ACC112 (cell line): ENCODE data around the gene KCTD20.
"Not testable (repeated sequence)": the region's sequence is repeated elsewhere in the genome, so short reads cannot be mapped to it uniquely, and the experiment has no call there.

ENCODE experiments used
- H2AFZ ChIP-seq: fragments of 200-600 bp; sonication (generic); one replicate; pipeline ENCODE4 v1.6.0; 2017; ENCODE audit warnings: antibody characterized with exemption, low read length; ENCODE audit not compliant: unreplicated experiment
- H3K27ac ChIP-seq: fragments of 200-600 bp; sonication (generic); 2 replicates; pipeline ENCODE4 v1.5.1; 2014; ENCODE audit warnings: low read depth, mild to moderate bottlenecking, antibody characterized with exemption, low read length, moderate library complexity
- H3K27me3 ChIP-seq: fragments of 200-600 bp; sonication (generic); 2 replicates; pipeline ENCODE4 v1.6.1; 2014; ENCODE audit warnings: mild to moderate bottlenecking, antibody characterized with exemption, low read length, moderate library complexity, mixed read lengths; ENCODE audit not compliant: insufficient read depth
- H3K36me3 ChIP-seq: fragments of 200-600 bp; sonication (generic); 2 replicates; pipeline ENCODE4 v1.6.1; 2016; ENCODE audit warnings: mild to moderate bottlenecking, antibody characterized with exemption, low read length, moderate library complexity, mixed read lengths; ENCODE audit not compliant: insufficient read depth
- H3K4me1 ChIP-seq: fragments of 200-600 bp; sonication (generic); one replicate; pipeline ENCODE4 v1.6.1; 2016; ENCODE audit warnings: low read length, mixed read lengths; ENCODE audit not compliant: insufficient read depth, unreplicated experiment, control insufficient read depth
- H3K4me3 ChIP-seq: fragments of 200-600 bp; sonication (generic); 2 replicates; pipeline ENCODE4 v1.5.1; 2014; ENCODE audit warnings: mild to moderate bottlenecking, low read depth, low read length
- H3K79me2 ChIP-seq: fragments of 200-600 bp; sonication (generic); one replicate; pipeline ENCODE4 v1.6.0; 2016; ENCODE audit warnings: low read length; ENCODE audit not compliant: control insufficient read depth, unreplicated experiment, insufficient read depth

Gene KCTD20

GRCh38 chr6:36469148-36469661 is 26.4 kb downstream of the KCTD20 start:
- Histone ChIP-seq H3K27ac (no peak overlapping the region), H2AFZ (no peak overlapping the region), H3K4me3 (no peak overlapping the region), H3K79me2 (peaks cover 38% of the 10 kb centered on the region), H3K4me1 (peaks cover under 1% of the 10 kb centered on the region), H3K36me3 (no peaks in the 10 kb centered on the region; the same call in 1 of the 2 replicates), H3K27me3 (no peaks in the 10 kb centered on the region)

DNA sequence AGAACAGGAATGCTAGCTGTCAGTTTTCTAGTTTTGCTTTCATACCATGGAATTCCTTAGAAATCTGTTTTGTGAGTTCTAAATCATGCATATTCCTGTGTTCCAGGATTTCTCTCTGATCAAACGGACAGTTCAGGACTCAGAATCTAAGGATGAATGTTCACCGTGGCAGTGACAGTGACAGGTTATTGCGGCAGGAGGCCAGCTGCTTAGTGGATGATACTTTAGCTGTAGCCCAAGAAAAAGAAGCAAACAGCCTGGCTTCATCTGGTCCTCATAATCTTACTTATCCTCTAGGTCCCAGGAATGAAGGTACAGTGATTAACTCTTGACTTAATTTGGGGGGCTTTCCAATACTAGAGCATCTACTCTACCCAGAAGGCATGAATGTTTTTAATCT is 27.1 kb downstream of the KCTD20 start:
- Histone ChIP-seq H2AFZ (no peak overlapping the region), H3K27ac (no peak overlapping the region), H3K79me2 (peaks cover 30% of the 10 kb centered on the region), H3K27me3 (no peaks in the 10 kb centered on the region), H3K4me1 (no peaks in the 10 kb centered on the region), H3K4me3 (no peak overlapping the region), H3K36me3 (no peaks in the 10 kb centered on the region; the same call in 1 of the 2 replicates)

DNA sequence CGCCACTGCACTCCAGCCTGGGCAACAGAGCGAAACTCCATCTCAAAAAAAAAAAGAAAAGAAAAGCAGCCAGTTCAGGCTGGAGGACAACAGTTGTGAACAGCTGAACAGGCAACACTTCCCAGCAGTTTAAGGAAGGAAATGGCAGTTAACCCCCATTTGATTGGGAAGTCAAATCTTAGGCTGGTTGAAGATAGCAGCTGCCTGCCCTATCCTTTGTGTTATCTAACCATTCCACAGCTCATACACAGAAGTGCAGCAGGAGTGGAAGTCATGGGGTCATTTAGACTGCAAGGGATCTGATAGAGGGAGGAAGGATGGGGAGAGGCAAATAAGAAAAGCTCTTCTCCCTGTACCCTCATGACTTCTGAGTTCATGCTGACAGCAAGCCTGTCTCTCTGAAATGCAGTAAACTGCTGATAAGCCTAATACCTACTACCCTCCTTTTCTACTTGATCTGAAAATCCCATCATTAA is 35.3 kb downstream of the KCTD20 start:
- Histone ChIP-seq H3K79me2 (no peaks in the 10 kb centered on the region), H3K27ac (no peak overlapping the region), H2AFZ (no peak overlapping the region), H3K36me3 (peaks cover 27% of the 10 kb centered on the region), H3K27me3 (no peaks in the 10 kb centered on the region), H3K4me1 (no peaks in the 10 kb centered on the region), H3K4me3 (no peak overlapping the region)

DNA sequence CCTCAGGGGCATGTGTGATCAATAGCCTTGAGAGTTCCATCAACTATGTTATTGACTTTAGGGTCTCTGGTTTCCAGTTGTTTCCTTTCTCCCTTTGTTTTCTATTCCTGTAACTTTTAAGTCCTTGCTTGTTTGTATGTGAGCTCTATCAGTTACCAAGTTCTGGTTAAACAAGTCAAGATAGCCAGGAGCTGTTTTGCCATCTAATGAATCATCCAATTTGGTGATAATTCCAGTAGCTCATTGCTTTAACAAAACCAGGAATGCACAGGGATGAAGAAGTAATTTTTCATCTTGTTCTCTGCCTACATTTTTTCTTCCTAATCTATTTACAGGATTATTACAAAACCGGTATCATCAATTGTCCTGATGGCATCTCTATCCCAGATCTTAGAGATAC is 36.5 kb downstream of the KCTD20 start:
- Histone ChIP-seq H3K4me1 (no peaks in the 10 kb centered on the region), H3K36me3 (peaks cover 27% of the 10 kb centered on the region), H3K27ac (no peak overlapping the region), H3K27me3 (no peaks in the 10 kb centered on the region), H3K79me2 (no peaks in the 10 kb centered on the region), H2AFZ (no peak overlapping the region), H3K4me3 (no peak overlapping the region)

GRCh38 chr6:36483326-36483725 is 40.5 kb downstream of the KCTD20 start:
- H3K27me3 ChIP-seq, H3K4me3 ChIP-seq, H3K79me2 ChIP-seq, H3K4me1 ChIP-seq, H3K27ac ChIP-seq, H2AFZ ChIP-seq: not testable (repeated sequence)
- H3K36me3 ChIP-seq: peaks cover 29% of the 10 kb centered on the region

GRCh38 chr6:36484736-36485135 is 41.9 kb downstream of the KCTD20 start:
- no peaks in the 10 kb centered on the region for H3K27me3 ChIP-seq
- H3K27ac ChIP-seq: no peak overlapping the region
- H3K4me1 ChIP-seq: no peaks in the 10 kb centered on the region
- H3K36me3 ChIP-seq: peaks cover 18% of the 10 kb centered on the region
- H3K4me3 ChIP-seq: no peak overlapping the region
- H2AFZ ChIP-seq: no peak overlapping the region
- no peaks in the 10 kb centered on the region for H3K79me2 ChIP-seq

- Histone ChIP-seq H3K36me3 (peaks cover 15% of the 10 kb centered on the region; the same call in 1 of the 2 replicates), H3K4me1 (no peaks in the 10 kb centered on the region), H3K79me2 (no peaks in the 10 kb centered on the region), H3K27me3 (no peaks in the 10 kb centered on the region), H3K27ac (no peak overlapping the region), H3K4me3 (no peak overlapping the region), H2AFZ (no peak overlapping the region)
Observed at GRCh38 chr6:36487698-36488097, 44.9 kb downstream of the KCTD20 start.

- Histone ChIP-seq H3K27me3 (no peaks in the 10 kb centered on the region), H3K27ac (no peak overlapping the region), H3K4me1 (no peaks in the 10 kb centered on the region), H3K36me3 (peaks cover 15% of the 10 kb centered on the region; the same call in 1 of the 2 replicates), H3K4me3 (no peak overlapping the region), H3K79me2 (no peaks in the 10 kb centered on the region), H2AFZ (no peak overlapping the region)
Observed at GRCh38 chr6:36488221-36488620, 45.4 kb downstream of the KCTD20 start.

GRCh38 chr6:36489426-36489825 is 46.6 kb downstream of the KCTD20 start:
- Histone ChIP-seq H3K27ac (no peak overlapping the region), H3K4me1 (no peaks in the 10 kb centered on the region), H3K4me3 (no peak overlapping the region), H3K79me2 (no peaks in the 10 kb centered on the region), H3K27me3 (no peaks in the 10 kb centered on the region), H2AFZ (no peak overlapping the region), H3K36me3 (peaks cover 21% of the 10 kb centered on the region; the same call in 1 of the 2 replicates)

DNA sequence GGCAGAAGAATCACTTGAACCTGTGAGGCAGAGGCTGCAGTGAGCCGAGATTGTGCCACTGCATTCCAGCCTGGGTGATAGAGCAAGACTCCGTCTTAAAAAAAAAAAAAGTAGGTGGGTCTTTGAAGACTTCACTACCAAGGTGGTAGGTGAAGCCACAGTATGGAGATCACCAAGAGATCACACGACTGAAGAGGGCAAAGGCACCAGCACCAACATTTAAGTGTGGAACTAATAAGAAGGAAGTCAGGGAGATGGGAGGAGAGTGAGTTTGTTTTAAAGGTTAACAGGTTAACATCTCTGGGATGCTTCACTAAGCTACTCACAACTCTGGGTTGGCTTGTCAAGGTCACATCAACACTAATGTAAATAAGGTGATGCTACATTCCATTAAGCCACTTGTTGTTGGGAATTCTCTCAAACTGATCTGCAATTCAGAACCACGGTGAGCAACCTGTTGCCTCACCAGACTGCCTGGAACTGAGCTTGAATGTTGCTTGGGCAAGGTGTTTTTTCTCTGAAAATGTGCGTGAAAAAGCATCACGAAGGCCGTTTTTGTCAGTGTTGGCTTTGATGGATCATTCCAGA is 48.7 kb downstream of the KCTD20 start:
- Histone ChIP-seq H3K27me3 (no peaks in the 10 kb centered on the region), H3K27ac (no peak overlapping the region), H3K79me2 (no peaks in the 10 kb centered on the region), H2AFZ (no peak overlapping the region), H3K4me3 (no peak overlapping the region), H3K36me3 (peaks cover 27% of the 10 kb centered on the region), H3K4me1 (no peaks in the 10 kb centered on the region)

- Histone ChIP-seq H3K4me1 (no peaks in the 10 kb centered on the region), H3K27me3 (no peaks in the 10 kb centered on the region), H3K27ac (no peak overlapping the region), H3K36me3 (peaks cover 30% of the 10 kb centered on the region), H3K4me3 (no peak overlapping the region), H2AFZ (no peak overlapping the region), H3K79me2 (no peaks in the 10 kb centered on the region)
Observed at GRCh38 chr6:36492092-36492491, 49.3 kb downstream of the KCTD20 start.
